HepG2 (cell line): ENCODE results near the gene CIAO2A. TPM values are rescaled to one million over a fixed set of nuclear protein-coding genes. Genes with fewer than 3 reads are reported as not detected.

Experiments
- ATAC-seq: fragments of 200-7000 bp; cut with Tn5 transposase; 3 replicates; pipeline ENCODE4 v1.9.1; 2020; ENCODE audit warnings: mild to moderate bottlenecking, moderate library complexity
- BruUV-seq: library from RNA; stranded (reverse); fragments of 400-500 nt; replicated peaks from 2 replicates; lab custom pipeline; 2021; lab: Mats Ljungman, UMichigan
- CTCF ChIA-PET: fragments of 300-600 bp; formaldehyde crosslinking; extraction: SDS; loops from one replicate; lab custom pipeline; 2021; ENCODE audit warnings: low total read pairs, inconsistent platforms, low intra/inter-chr PET ratio; lab: Yijun Ruan, JAX
- POLR2A ChIA-PET: fragments of 350-600 bp; sonication (Branson Sonifier 250); formaldehyde crosslinking; loops from one replicate; lab custom pipeline; 2020; ENCODE audit warnings: antibody characterized with exemption, inconsistent platforms; lab: Yijun Ruan, JAX
- DNase-seq: peaks from one replicate; pipeline ENCODE4 v3.0.0-alpha.2; 2015; ENCODE audit warnings: low spot score
- FAIRE-seq: peaks from 3 replicates; lab custom pipeline; 2011; peaks lifted over from hg19 to GRCh38; lab: Jason Lieb, UNC
- H2AFZ ChIP-seq: one replicate; pipeline ENCODE4 v1.6.1; 2011; ENCODE audit warnings: low read length, inconsistent platforms
- H3K27ac ChIP-seq: fragments of 300-600 bp; 3 replicates; pipeline ENCODE4 v1.8.0; 2011; ENCODE audit warnings: mixed run types, mild to moderate bottlenecking, mixed read lengths, low read length, inconsistent platforms; ENCODE audit not compliant: insufficient read depth; ENCODE audit errors: extremely low read length
- H3K27me3 ChIP-seq, 2 experiments: fragments of 200-600 bp in 1 of 2; 2 replicates in 1 of 2; 3 replicates in 1 of 2; pipeline versions ENCODE4 v1.6.0 to v1.8.0; 2011; ENCODE audit warnings: low read length in 2 of 2, mild to moderate bottlenecking in 2 of 2, moderate library complexity in 2 of 2, inconsistent platforms in 1 of 2; ENCODE audit not compliant: insufficient read depth in 2 of 2, control insufficient read depth in 1 of 2
- H3K36me3 ChIP-seq, 2 experiments: fragments of 200-600 bp in 1 of 2; replicated peaks in 1 of 2; 2 replicates in 1 of 2; 3 replicates in 1 of 2; pipeline versions ENCODE4 v1.5.1 to v1.8.0; 2011; ENCODE audit warnings: low read length in 2 of 2, inconsistent platforms in 1 of 2; ENCODE audit not compliant: insufficient read depth in 2 of 2, control insufficient read depth in 1 of 2
- H3K4me1 ChIP-seq: 2 replicates; pipeline ENCODE4 v1.5.1; 2012; ENCODE audit warnings: low read length, inconsistent platforms; ENCODE audit not compliant: insufficient read depth
- H3K4me2 ChIP-seq: 2 replicates; pipeline ENCODE4 v1.6.0; 2011; ENCODE audit warnings: low read depth, low read length, inconsistent platforms
- H3K4me3 ChIP-seq, 3 experiments: fragments of 200-600 bp in 1 of 3; sonication (generic), shearing (Covaris generic) in 1 of 3; replicated peaks in 1 of 3; 2 replicates each; pipeline ENCODE4 v1.5.1; 2011 to 2016; ENCODE audit warnings: low read length in 3 of 3, inconsistent platforms in 2 of 3, low read depth in 2 of 3, mild to moderate bottlenecking in 2 of 3, control low read depth in 1 of 3, mixed read lengths in 1 of 3; ENCODE audit not compliant: insufficient read depth in 1 of 3
- H3K79me2 ChIP-seq: one replicate; pipeline ENCODE4 v1.6.1; 2011; ENCODE audit warnings: low read length, inconsistent platforms; ENCODE audit not compliant: insufficient read depth
- H3K9ac ChIP-seq: 2 replicates; pipeline ENCODE4 v1.6.0; 2011; ENCODE audit warnings: mild to moderate bottlenecking, low read depth, low read length, inconsistent platforms; ENCODE audit not compliant: insufficient read depth
- H3K9me3 ChIP-seq: 2 replicates; pipeline ENCODE4 v1.5.1; 2012; ENCODE audit warnings: mild to moderate bottlenecking, low read length
- H4K20me1 ChIP-seq: 2 replicates; pipeline ENCODE4 v1.6.0; 2011; ENCODE audit warnings: inconsistent platforms, mild to moderate bottlenecking, low read length, moderate library complexity; ENCODE audit not compliant: insufficient read depth
- GTF2F1 ChIP-seq: fragments of 150-350 bp; IDR thresholded peaks from 2 replicates; pipeline ENCODE4 v1.6.1; 2014; ENCODE audit warnings: low read length
- HNF4A ChIP-seq: sonication (generic); formaldehyde crosslinking; IDR thresholded peaks from 2 replicates; pipeline ENCODE4 v1.4.0; 2020; ENCODE audit warnings: missing genetic modification reagents
- MEIS1 ChIP-seq: sonication (generic); formaldehyde crosslinking; IDR thresholded peaks from 2 replicates; pipeline ENCODE4 v1.9.0; 2021; ENCODE audit warnings: mild to moderate bottlenecking, missing genetic modification reagents, moderate library complexity, borderline replicate concordance
- NKX3-1 ChIP-seq: sonication (generic); formaldehyde crosslinking; IDR thresholded peaks from 2 replicates; pipeline ENCODE4 v1.5.0; 2020; ENCODE audit warnings: missing genetic modification reagents
- ZNF549 ChIP-seq: sonication (generic); formaldehyde crosslinking; IDR thresholded peaks from 2 replicates; pipeline ENCODE4 v1.5.0; 2020; ENCODE audit warnings: missing genetic modification reagents
- WGBS: methylation state at CpG from one replicate; pipeline ENCODE4 v1.1.6; 2017; ENCODE audit warnings: low lambda C conversion rate; 5-methylcytosine and 5-hydroxymethylcytosine counted together
- in situ Hi-C: cut with HindIII; loops from 2 replicates; pipeline ENCODE4 v1.10.0; 2017; ENCODE audit warnings: low pct_unique_long_range_greater_than_20kb; ENCODE audit not compliant: extremely low pct_ligation_motif_present
- intact Hi-C: fragments of 100-400 bp; cut with micrococcal nuclease; formaldehyde crosslinking; loops from one replicate; pipeline ENCODE4 v1.10.0; 2022; ENCODE audit not compliant: unreplicated experiment
- polyA plus RNA-seq, 8 experiments: library from polyadenylated mRNA; depleted of rRNA in 3 of 8; stranded (reverse) in 7 of 8; unstranded in 1 of 8; fragments of >200 nt; fragmentation: Illumina TruSeq in 4 of 8; extraction: Trizol in 4 of 8; gene quantifications; 2 replicates each; pipeline versions ENCODE4 v1.2.1 to v1.2.3, GENCODE V29; 2011 to 2016; ENCODE audit warnings: low read depth in 4 of 8, missing spikeins in 1 of 8, mixed read lengths in 1 of 8; ENCODE audit not compliant: insufficient read depth in 1 of 8
- total RNA-seq, 5 experiments: library from RNA; depleted of rRNA; stranded (reverse); fragments of >200 nt; fragmentation: Illumina TruSeq; extraction: Trizol; gene quantifications; 2 replicates each; pipeline ENCODE4 v1.2.3, GENCODE V29; 2016; ENCODE audit warnings: low read depth in 1 of 5
- TF ChIP-seq, protein P1 (sequence below), 2 experiments: fragments of 450-650 bp in 1 of 2; sonication (generic) in 1 of 2; formaldehyde crosslinking in 1 of 2; IDR thresholded peaks; 2 replicates each; pipeline versions ENCODE4 v1.6.1 to v1.8.0; 2016 to 2022; ENCODE audit warnings: antibody characterized with exemption in 1 of 2, mild to moderate bottlenecking in 1 of 2, missing genetic modification reagents in 1 of 2
- TF ChIP-seq, protein P2 (sequence below): IDR thresholded peaks from 2 replicates; pipeline ENCODE4 v1.6.1; 2016; ENCODE audit warnings: low read depth, missing genetic modification reagents, missing compliant biosample characterization

The CIAO2A gene
- total and polyA plus RNA-seq, 2 of the 13 experiments (the other 11 are each of a cell fraction or from before 2014, with no cell fraction given) = 83.0 to 100 TPM

DNA sequence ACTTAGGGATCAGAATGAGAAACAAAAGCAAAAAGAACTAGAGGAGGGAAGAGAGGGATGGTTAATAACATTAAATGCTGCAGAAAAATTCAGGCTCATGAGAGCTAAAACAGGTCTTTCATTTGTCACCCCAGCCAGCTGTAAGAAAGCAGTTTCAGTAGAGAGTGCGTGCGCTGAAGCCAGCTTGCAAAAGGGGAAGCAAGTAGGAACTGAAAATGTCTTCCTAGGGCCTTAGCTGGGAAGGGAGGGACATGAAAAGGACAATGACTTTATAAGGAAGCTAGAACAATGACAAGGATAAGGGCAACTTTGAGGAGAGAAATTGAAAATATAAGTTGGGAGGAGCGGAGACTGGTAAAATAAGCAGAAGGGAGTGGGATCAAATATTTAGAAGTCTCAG is 3.1 kb downstream of the CIAO2A start (continued):
- TF ChIP-seq, protein P1, sequence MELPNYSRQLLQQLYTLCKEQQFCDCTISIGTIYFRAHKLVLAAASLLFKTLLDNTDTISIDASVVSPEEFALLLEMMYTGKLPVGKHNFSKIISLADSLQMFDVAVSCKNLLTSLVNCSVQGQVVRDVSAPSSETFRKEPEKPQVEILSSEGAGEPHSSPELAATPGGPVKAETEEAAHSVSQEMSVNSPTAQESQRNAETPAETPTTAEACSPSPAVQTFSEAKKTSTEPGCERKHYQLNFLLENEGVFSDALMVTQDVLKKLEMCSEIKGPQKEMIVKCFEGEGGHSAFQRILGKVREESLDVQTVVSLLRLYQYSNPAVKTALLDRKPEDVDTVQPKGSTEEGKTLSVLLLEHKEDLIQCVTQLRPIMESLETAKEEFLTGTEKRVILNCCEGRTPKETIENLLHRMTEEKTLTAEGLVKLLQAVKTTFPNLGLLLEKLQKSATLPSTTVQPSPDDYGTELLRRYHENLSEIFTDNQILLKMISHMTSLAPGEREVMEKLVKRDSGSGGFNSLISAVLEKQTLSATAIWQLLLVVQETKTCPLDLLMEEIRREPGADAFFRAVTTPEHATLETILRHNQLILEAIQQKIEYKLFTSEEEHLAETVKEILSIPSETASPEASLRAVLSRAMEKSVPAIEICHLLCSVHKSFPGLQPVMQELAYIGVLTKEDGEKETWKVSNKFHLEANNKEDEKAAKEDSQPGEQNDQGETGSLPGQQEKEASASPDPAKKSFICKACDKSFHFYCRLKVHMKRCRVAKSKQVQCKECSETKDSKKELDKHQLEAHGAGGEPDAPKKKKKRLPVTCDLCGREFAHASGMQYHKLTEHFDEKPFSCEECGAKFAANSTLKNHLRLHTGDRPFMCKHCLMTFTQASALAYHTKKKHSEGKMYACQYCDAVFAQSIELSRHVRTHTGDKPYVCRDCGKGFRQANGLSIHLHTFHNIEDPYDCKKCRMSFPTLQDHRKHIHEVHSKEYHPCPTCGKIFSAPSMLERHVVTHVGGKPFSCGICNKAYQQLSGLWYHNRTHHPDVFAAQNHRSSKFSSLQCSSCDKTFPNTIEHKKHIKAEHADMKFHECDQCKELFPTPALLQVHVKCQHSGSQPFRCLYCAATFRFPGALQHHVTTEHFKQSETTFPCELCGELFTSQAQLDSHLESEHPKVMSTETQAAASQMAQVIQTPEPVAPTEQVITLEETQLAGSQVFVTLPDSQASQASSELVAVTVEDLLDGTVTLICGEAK (IDR thresholded peaks at IDR 0.05) = no peak
- TF ChIP-seq, protein P1 (CRISPR knock-in tag; IDR thresholded peaks at IDR 0.05) = no peak

DNA sequence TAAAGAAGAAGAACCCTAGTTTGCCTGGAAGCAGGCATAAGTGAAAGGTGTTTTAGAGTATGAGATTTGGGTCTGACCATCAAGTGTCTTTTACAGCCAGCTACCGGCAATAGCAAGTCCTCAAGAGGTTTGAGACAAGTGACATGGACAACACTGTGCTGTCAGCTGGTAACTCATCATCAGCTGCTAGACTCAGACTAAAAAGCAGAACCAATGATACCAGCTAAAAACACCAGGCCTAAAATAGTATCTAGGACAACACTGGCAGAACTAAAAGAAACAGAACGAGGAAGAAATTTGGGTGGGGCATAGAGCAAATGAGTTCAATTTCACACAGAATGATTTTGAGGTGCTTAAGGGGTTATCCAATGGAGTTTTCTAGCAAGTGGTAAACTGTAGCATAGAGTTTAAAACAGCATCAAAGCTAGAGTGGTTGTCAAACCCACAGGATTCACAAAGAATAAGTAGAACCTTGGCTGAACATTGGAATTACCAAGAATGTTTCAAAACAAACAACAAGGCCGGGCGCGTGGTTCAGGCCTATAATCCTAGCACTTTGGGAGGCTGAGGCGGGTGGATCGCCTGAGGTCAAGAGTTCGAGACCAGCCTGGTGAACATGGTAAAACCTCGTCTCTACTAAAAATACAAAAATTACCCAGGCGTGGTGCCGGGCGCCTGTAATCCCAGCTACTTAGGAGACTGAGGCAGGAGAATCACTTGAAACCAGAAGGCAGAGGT is 3.9 kb downstream of the CIAO2A start:
- Histone ChIP-seq H3K4me3 (no peak overlapping the region), H3K79me2 (peaks cover 17% of the 10 kb centered on the region), H3K9me3 (no peaks in the 10 kb centered on the region), H3K27ac (no peak overlapping the region), H3K36me3 (peaks cover 2 to 17% of the 10 kb centered on the region in 2 experiments; a peak in 4 of 5 replicates), H4K20me1 (no peaks in the 10 kb centered on the region), H3K4me2 (no peak overlapping the region), H3K27me3 (no peaks in the 10 kb centered on the region), H2AFZ (no peak overlapping the region), H3K4me1 (peaks cover 22% of the 10 kb centered on the region), H3K9ac (no peak overlapping the region)
- ChIA-PET CTCF (no interaction called here), POLR2A (interaction anchor here (1.4 kb wide), 1 partner anchor 18 kb away, joined by 3 read pairs; no protein-coding TSS in a partner anchor)
- ATAC-seq = no peak
- no peak for FAIRE-seq
- no peak for DNase-seq
- intact Hi-C loops (no loop called here), in situ Hi-C loops (no loop called here)
- WGBS = 79% methylated on average over 12 of the region's 12 CpGs
- no TSS peak for BruUV-seq
- TF ChIP-seq HNF4A (no peak), NKX3-1 (CRISPR knock-in tag) (no peak), ZNF549 (CRISPR knock-in tag) (no peak), MEIS1 (CRISPR knock-in tag) (no peak), GTF2F1 (no peak)
- TF ChIP-seq, protein P2, sequence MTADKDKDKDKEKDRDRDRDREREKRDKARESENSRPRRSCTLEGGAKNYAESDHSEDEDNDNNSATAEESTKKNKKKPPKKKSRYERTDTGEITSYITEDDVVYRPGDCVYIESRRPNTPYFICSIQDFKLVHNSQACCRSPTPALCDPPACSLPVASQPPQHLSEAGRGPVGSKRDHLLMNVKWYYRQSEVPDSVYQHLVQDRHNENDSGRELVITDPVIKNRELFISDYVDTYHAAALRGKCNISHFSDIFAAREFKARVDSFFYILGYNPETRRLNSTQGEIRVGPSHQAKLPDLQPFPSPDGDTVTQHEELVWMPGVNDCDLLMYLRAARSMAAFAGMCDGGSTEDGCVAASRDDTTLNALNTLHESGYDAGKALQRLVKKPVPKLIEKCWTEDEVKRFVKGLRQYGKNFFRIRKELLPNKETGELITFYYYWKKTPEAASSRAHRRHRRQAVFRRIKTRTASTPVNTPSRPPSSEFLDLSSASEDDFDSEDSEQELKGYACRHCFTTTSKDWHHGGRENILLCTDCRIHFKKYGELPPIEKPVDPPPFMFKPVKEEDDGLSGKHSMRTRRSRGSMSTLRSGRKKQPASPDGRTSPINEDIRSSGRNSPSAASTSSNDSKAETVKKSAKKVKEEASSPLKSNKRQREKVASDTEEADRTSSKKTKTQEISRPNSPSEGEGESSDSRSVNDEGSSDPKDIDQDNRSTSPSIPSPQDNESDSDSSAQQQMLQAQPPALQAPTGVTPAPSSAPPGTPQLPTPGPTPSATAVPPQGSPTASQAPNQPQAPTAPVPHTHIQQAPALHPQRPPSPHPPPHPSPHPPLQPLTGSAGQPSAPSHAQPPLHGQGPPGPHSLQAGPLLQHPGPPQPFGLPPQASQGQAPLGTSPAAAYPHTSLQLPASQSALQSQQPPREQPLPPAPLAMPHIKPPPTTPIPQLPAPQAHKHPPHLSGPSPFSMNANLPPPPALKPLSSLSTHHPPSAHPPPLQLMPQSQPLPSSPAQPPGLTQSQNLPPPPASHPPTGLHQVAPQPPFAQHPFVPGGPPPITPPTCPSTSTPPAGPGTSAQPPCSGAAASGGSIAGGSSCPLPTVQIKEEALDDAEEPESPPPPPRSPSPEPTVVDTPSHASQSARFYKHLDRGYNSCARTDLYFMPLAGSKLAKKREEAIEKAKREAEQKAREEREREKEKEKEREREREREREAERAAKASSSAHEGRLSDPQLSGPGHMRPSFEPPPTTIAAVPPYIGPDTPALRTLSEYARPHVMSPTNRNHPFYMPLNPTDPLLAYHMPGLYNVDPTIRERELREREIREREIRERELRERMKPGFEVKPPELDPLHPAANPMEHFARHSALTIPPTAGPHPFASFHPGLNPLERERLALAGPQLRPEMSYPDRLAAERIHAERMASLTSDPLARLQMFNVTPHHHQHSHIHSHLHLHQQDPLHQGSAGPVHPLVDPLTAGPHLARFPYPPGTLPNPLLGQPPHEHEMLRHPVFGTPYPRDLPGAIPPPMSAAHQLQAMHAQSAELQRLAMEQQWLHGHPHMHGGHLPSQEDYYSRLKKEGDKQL (CRISPR knock-in tag) = no peak
